DND-41 (cell line): ENCODE measurements around the gene TAOK2.

Experiments used
- ATAC-seq: fragments of 200-7000 bp; cut with Tn5 transposase; 3 replicates; pipeline ENCODE4 v1.9.1; 2021; ENCODE audit warnings: low read depth; ENCODE audit not compliant: insufficient read depth
- DNase-seq: peaks from one replicate; pipeline ENCODE4 v3.0.0-alpha.2; 2020
- H2AFZ ChIP-seq: 2 replicates; pipeline ENCODE4 v1.6.0; 2012; ENCODE audit warnings: low read depth, low read length
- H3K27ac ChIP-seq: 2 replicates; pipeline ENCODE4 v1.5.1; 2012; ENCODE audit warnings: low read length, inconsistent platforms
- H3K27me3 ChIP-seq: fragments of 200-600 bp; sonication (generic); 2 replicates; pipeline ENCODE4 v1.6.0; 2012; ENCODE audit warnings: low read length, mild to moderate bottlenecking, inconsistent platforms; ENCODE audit not compliant: insufficient read depth, poor library complexity
- H3K36me3 ChIP-seq: 2 replicates; pipeline ENCODE4 v1.5.1; 2012; ENCODE audit warnings: low read length, inconsistent platforms; ENCODE audit not compliant: insufficient read depth
- H3K4me1 ChIP-seq: 2 replicates; pipeline ENCODE4 v1.5.1; 2012; ENCODE audit warnings: mild to moderate bottlenecking, low read length; ENCODE audit not compliant: insufficient read depth
- H3K4me2 ChIP-seq: 2 replicates; pipeline ENCODE4 v1.6.0; 2012; ENCODE audit warnings: mild to moderate bottlenecking, moderate library complexity, low read length, inconsistent platforms; ENCODE audit not compliant: insufficient read depth
- H3K4me3 ChIP-seq, 2 experiments: fragments of 200-600 bp in 1 of 2; shearing (Covaris generic) in 1 of 2; 2 replicates each; pipeline ENCODE4 v1.5.1; 2012 to 2016; ENCODE audit warnings: inconsistent platforms in 2 of 2, low read length in 2 of 2, mild to moderate bottlenecking in 2 of 2, low read depth in 1 of 2, moderate library complexity in 1 of 2
- H3K79me2 ChIP-seq: 2 replicates; pipeline ENCODE4 v1.6.0; 2012; ENCODE audit warnings: low read length, inconsistent platforms; ENCODE audit not compliant: insufficient read depth
- H3K9ac ChIP-seq: 2 replicates; pipeline ENCODE4 v1.6.0; 2012; ENCODE audit warnings: low read depth, mild to moderate bottlenecking, inconsistent platforms, low read length, moderate library complexity
- H3K9me3 ChIP-seq: 2 replicates; pipeline ENCODE4 v1.5.1; 2012; ENCODE audit warnings: low read length, moderate library complexity, mild to moderate bottlenecking, inconsistent platforms; ENCODE audit not compliant: insufficient read depth, severe bottlenecking
- H4K20me1 ChIP-seq: 2 replicates; pipeline ENCODE4 v1.6.0; 2012; ENCODE audit warnings: low read length; ENCODE audit not compliant: insufficient read depth
- EZH2 ChIP-seq: IDR thresholded peaks from 3 replicates; pipeline ENCODE4 v1.6.1; 2012; ENCODE audit warnings: borderline replicate concordance, low read depth, mild to moderate bottlenecking, moderate library complexity, low read length, inconsistent platforms; ENCODE audit not compliant: severe bottlenecking
- TF ChIP-seq, protein P1 (sequence below): IDR thresholded peaks from 2 replicates; pipeline ENCODE4 v1.5.1; 2012; ENCODE audit warnings: borderline replicate concordance, low read length, moderate library complexity, mild to moderate bottlenecking; ENCODE audit not compliant: poor library complexity, severe bottlenecking; ENCODE audit errors: extremely low read depth

Gene TAOK2

DNA sequence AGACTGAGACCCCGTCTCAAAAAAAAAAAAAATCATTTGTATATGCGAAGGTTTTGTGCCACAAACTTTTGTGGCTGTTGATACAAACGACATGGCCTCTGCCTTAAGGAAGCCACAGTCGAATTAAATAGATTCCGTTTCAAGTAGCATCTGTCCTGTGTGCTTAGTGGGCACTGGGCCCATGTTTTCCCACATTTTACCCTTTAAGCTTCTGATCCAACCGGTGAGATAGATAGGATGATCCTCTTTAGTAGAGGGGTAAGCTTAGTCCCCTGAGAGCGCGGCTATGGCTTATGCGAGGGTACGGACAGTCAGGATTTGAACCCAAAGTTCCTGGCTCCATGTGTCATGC lies 12.6 kb upstream of the TAOK2 start:
- Histone ChIP-seq H3K27ac (peak overlapping the region; percentile 88), H3K79me2 (peaks cover 8% of the 10 kb centered on the region), H3K4me3 (peak overlapping the region; percentile 29 to 88; a peak in 3 of 4 replicates), H4K20me1 (no peaks in the 10 kb centered on the region), H3K9me3 (no peaks in the 10 kb centered on the region), H3K36me3 (peaks cover 5% of the 10 kb centered on the region; the same call in 1 of the 2 replicates), H3K4me2 (peak overlapping the region; percentile 97), H2AFZ (peak overlapping the region; percentile 87), H3K4me1 (peaks cover 21% of the 10 kb centered on the region), H3K27me3 (no peaks in the 10 kb centered on the region), H3K9ac (peak overlapping the region; percentile 63)
- DNase-seq (no peak), ATAC-seq (no peak)
- no peak for TF ChIP-seq EZH2
- TF ChIP-seq, protein P1, sequence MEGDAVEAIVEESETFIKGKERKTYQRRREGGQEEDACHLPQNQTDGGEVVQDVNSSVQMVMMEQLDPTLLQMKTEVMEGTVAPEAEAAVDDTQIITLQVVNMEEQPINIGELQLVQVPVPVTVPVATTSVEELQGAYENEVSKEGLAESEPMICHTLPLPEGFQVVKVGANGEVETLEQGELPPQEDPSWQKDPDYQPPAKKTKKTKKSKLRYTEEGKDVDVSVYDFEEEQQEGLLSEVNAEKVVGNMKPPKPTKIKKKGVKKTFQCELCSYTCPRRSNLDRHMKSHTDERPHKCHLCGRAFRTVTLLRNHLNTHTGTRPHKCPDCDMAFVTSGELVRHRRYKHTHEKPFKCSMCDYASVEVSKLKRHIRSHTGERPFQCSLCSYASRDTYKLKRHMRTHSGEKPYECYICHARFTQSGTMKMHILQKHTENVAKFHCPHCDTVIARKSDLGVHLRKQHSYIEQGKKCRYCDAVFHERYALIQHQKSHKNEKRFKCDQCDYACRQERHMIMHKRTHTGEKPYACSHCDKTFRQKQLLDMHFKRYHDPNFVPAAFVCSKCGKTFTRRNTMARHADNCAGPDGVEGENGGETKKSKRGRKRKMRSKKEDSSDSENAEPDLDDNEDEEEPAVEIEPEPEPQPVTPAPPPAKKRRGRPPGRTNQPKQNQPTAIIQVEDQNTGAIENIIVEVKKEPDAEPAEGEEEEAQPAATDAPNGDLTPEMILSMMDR = no peak

DNA sequence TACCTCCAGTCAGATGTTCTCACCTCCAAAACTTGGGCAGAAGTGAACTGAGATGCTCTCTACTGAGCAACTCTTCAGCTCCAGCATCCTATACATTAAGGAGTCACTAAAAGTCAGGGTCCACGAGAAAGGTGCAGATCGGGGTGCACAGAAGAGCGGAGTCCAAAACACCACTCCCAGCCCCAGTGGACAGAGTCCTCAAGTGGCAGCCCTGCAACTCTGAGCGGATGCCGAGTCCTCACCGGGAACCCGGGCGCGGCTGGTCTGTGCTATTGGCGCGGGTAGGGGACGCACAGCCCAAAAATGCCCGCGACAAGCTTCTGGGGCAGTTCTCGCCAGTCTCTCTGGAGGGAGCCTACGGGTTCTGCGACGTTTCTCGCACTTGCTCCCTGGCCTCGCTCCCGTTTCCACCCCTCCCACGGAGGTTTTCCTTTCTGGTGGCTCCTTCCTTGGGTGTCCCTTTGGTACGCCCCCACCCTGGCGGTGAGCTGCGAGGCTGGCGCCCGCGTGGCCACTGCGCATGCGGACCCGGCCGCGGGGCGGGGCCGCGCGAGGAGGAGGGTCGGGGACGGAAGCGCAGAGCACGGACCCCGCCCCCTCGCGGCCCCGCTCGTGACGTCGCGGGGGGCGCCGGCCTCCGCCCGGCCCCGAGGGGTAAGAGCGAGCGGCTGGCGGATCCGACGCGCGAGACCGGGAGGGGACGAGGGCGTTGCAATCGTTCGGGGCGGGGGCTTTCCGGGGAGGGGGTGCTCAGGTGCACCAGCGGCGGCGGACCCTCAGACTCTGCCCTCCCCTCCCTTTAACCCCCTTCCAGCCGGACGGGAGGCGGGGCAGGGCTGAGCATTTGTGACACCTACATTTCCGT lies 12.0 kb upstream of the TAOK2 start, which contains the start of gene TMEM219:
TMEM219 (plus strand) TSS at position 601 of the 865 bp plus-strand sequence. CDS start 1,065 bp downstream, outside the sequence.
- H3K27ac ChIP-seq = peak within 1 kb of the TSS; percentile 88
- DNase-seq = peak; percentile 95
- peak; percentile 89 for ATAC-seq

DNA sequence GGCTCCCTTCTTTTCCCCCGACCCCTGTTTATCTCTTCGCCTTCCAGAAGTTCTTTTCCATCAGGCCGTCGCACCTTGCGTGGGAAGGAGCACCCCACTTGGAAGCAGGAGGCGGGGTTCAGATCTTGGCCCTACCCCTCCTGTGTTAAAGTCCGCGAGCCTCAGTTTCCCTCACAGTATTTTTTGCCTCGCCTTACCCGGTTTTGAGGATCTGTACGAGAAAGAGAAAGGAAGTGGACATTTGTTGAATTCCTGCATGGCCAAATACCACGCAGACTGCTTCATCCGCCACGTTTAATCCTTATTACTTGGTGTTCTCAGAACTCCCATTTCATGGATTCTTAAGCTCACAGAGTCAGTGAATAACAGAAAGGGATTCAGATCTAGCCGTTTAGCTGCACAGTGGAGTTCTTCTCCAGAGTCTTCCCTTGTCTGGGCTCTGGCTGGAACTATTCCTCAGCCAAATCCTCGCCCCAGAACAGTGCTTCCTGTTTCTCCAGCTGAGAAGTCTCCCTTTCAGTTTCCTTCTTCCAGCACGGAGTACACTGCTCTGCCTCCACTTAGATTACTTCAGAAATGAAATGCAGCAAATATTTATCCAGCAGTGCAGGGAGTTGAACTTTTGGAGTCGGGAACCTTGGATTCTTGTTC lies 11.2 kb upstream of the TAOK2 start:
- peak overlapping the region; percentile 94 for H2AFZ ChIP-seq
- DNase-seq (no peak), ATAC-seq (no peak)
- peak overlapping the region; percentile 29 to 88; a peak in 3 of 4 replicates for H3K4me3 ChIP-seq
- no peaks in the 10 kb centered on the region for H3K27me3 ChIP-seq
- H3K4me1 ChIP-seq = peaks cover 21% of the 10 kb centered on the region
- peak overlapping the region; percentile 97 for H3K4me2 ChIP-seq
- H3K79me2 ChIP-seq = peaks cover 8% of the 10 kb centered on the region
- H4K20me1 ChIP-seq = no peaks in the 10 kb centered on the region
- TF ChIP-seq, protein P1 = no peak
- TF ChIP-seq EZH2 = no peak
- H3K9ac ChIP-seq = peak overlapping the region; percentile 63
- H3K36me3 ChIP-seq = peaks cover 5% of the 10 kb centered on the region; the same call in 1 of the 2 replicates
- no peaks in the 10 kb centered on the region for H3K9me3 ChIP-seq
- peak overlapping the region; percentile 78 for H3K27ac ChIP-seq

More for the DNA sequence above, 12.0 kb upstream of the TAOK2 start, which contains the start of gene TMEM219:
- TF ChIP-seq, protein P1 = peak; percentile 41
- no peak for TF ChIP-seq EZH2
- H3K4me1 ChIP-seq = peaks cover 21% of the 10 kb centered on the region
- H3K79me2 ChIP-seq = peaks cover 8% of the 10 kb centered on the region
- no peaks in the 10 kb centered on the region for H4K20me1 ChIP-seq
- H3K9me3 ChIP-seq = no peaks in the 10 kb centered on the region
- H2AFZ ChIP-seq = peak within 1 kb of the TSS; percentile 94
- peaks cover 5% of the 10 kb centered on the region; the same call in 1 of the 2 replicates for H3K36me3 ChIP-seq
- no peaks in the 10 kb centered on the region for H3K27me3 ChIP-seq
- peak within 1 kb of the TSS; percentile 29 to 88; a peak in 3 of 4 replicates for H3K4me3 ChIP-seq
- peak within 1 kb of the TSS; percentile 97 for H3K4me2 ChIP-seq
- H3K9ac ChIP-seq = peak within 1 kb of the TSS; percentile 63
